OCI-LY7 (cell line): Measurements from ENCODE around the gene KRT37. TPM values are rescaled to one million over a fixed set of nuclear protein-coding genes. Genes with fewer than 3 reads are reported as not detected.

Source experiments
- BruUV-seq: library from RNA; stranded (reverse); fragments of 400-500 nt; replicated peaks from 2 replicates; lab custom pipeline; 2021; lab: Mats Ljungman, UMichigan
- CTCF ChIA-PET: fragments of 300-600 bp; sonication (Branson Sonifier 250); formaldehyde crosslinking; loops from one replicate; lab custom pipeline; 2022; ENCODE audit warnings: antibody characterized with exemption; ENCODE audit not compliant: unreplicated experiment; lab: Charles Lee
- POLR2A ChIA-PET: fragments of 300-600 bp; sonication (Branson Sonifier 250); formaldehyde crosslinking; loops from one replicate; lab custom pipeline; 2022; ENCODE audit warnings: antibody characterized with exemption; lab: Charles Lee
- DNase-seq: peaks from one replicate; pipeline ENCODE4 v3.0.0-alpha.2; 2015; ENCODE audit warnings: low spot score
- H2AFZ ChIP-seq: fragments of 200-600 bp; sonication (generic), shearing (Covaris generic); 2 replicates; pipeline ENCODE4 v1.6.1; 2014; ENCODE audit warnings: mild to moderate bottlenecking, antibody characterized with exemption, low read length, moderate library complexity
- H3K27ac ChIP-seq: fragments of 200-600 bp; sonication (generic); 2 replicates; pipeline ENCODE4 v1.5.1; 2014; ENCODE audit warnings: mixed run types, low read depth, mild to moderate bottlenecking, moderate library complexity, low read length, inconsistent platforms; ENCODE audit not compliant: poor library complexity, severe bottlenecking
- H3K36me3 ChIP-seq: fragments of 200-600 bp; sonication (generic); 2 replicates; pipeline ENCODE4 v1.6.1; 2014; ENCODE audit warnings: mild to moderate bottlenecking, antibody characterized with exemption, low read length, moderate library complexity, mixed read lengths; ENCODE audit not compliant: insufficient read depth
- H3K4me1 ChIP-seq: fragments of 200-600 bp; sonication (generic); 2 replicates; pipeline ENCODE4 v1.5.1; 2014; ENCODE audit warnings: mild to moderate bottlenecking, low read length; ENCODE audit not compliant: insufficient read depth, poor library complexity, severe bottlenecking
- H3K4me2 ChIP-seq: fragments of 200-600 bp; sonication (generic); 2 replicates; pipeline ENCODE4 v1.6.1; 2014; ENCODE audit warnings: mild to moderate bottlenecking, low read length
- H3K4me3 ChIP-seq: fragments of 200-600 bp; sonication (generic); 2 replicates; pipeline ENCODE4 v1.5.1; 2014; ENCODE audit warnings: mild to moderate bottlenecking, low read depth, low read length; ENCODE audit not compliant: poor library complexity, severe bottlenecking
- H3K79me2 ChIP-seq: fragments of 200-600 bp; sonication (generic); 2 replicates; pipeline ENCODE4 v1.6.1; 2016; ENCODE audit warnings: low read depth, mild to moderate bottlenecking, low read length, moderate library complexity, mixed read lengths; ENCODE audit not compliant: insufficient read depth
- H3K9me2 ChIP-seq: fragments of 200-600 bp; sonication (generic); 2 replicates; pipeline ENCODE4 v1.6.1; 2016; ENCODE audit warnings: mild to moderate bottlenecking, low read length, mixed read lengths; ENCODE audit not compliant: insufficient read depth
- H3K9me3 ChIP-seq: fragments of 200-600 bp; sonication (generic); 2 replicates; pipeline ENCODE4 v1.6.1; 2014; ENCODE audit warnings: mild to moderate bottlenecking, mixed run types, low read length, mixed read lengths
- H4K20me1 ChIP-seq: fragments of 200-600 bp; sonication (generic); 2 replicates; pipeline ENCODE4 v1.6.1; 2014; ENCODE audit warnings: mild to moderate bottlenecking, antibody characterized with exemption, low read length, moderate library complexity, mixed read lengths; ENCODE audit not compliant: insufficient read depth
- CTCF ChIP-seq: fragments of 200-600 bp; sonication (generic); conservative IDR thresholded peaks from 2 replicates; pipeline ENCODE4 v1.5.1; 2014; ENCODE audit warnings: mild to moderate bottlenecking, antibody characterized with exemption, low read length, moderate library complexity, mixed read lengths
- EZH2phosphoT487 ChIP-seq: fragments of 200-600 bp; sonication (generic); IDR thresholded peaks from 2 replicates; pipeline ENCODE4 v1.6.1; 2018; ENCODE audit warnings: low read depth, borderline replicate concordance, mild to moderate bottlenecking, mixed run types, antibody characterized with exemption, low read length, moderate library complexity, mixed read lengths
- intact Hi-C: fragments of 100-400 bp; cut with micrococcal nuclease; formaldehyde crosslinking; loops from one replicate; pipeline ENCODE4 v1.10.0; 2022; ENCODE audit not compliant: unreplicated experiment
- total RNA-seq, 2 experiments: library from RNA; depleted of rRNA in 1 of 2; stranded (reverse); fragments of >200 nt in 1 of 2; shearing (Covaris generic) in 1 of 2; gene quantifications; 2 replicates each; pipeline ENCODE4 v1.2.3, GENCODE V29; 2014 to 2022

The KRT37 gene
- total RNA-seq, 2 experiments from 2014 or later, result not detected

- no peak for DNase-seq
- POLR2A ChIA-PET, result no interaction called here
- Histone ChIP-seq H3K9me2 (no peaks in the 10 kb centered on the region), H3K4me2 (no peak overlapping the region), H3K4me1 (no peaks in the 10 kb centered on the region), H2AFZ (no peak overlapping the region), H4K20me1 (no peaks in the 10 kb centered on the region), H3K79me2 (no peaks in the 10 kb centered on the region), H3K27ac (no peak overlapping the region), H3K4me3 (no peak overlapping the region), H3K36me3 (no peaks in the 10 kb centered on the region), H3K9me3 (no peaks in the 10 kb centered on the region)
- intact Hi-C loops, result no loop called here
- CTCF ChIA-PET, result no interaction called here
- TF ChIP-seq EZH2phosphoT487, result no peak
- no peak for TF ChIP-seq CTCF
- BruUV-seq, result no TSS peak
Observed at GRCh38 chr17:41421617-41422016, 2.8 kb downstream of the KRT37 start.

- Histone ChIP-seq H3K36me3 (no peaks in the 10 kb centered on the region), H3K9me3 (no peaks in the 10 kb centered on the region), H3K4me2 (no peak overlapping the region), H3K27ac (no peak overlapping the region), H2AFZ (no peak overlapping the region), H3K79me2 (no peaks in the 10 kb centered on the region), H3K4me1 (no peaks in the 10 kb centered on the region), H3K9me2 (no peaks in the 10 kb centered on the region), H3K4me3 (no peak overlapping the region), H4K20me1 (no peaks in the 10 kb centered on the region)
- DNase-seq, result no peak
- POLR2A ChIA-PET, result no interaction called here
- CTCF ChIA-PET, result no interaction called here
- TF ChIP-seq EZH2phosphoT487 (no peak), CTCF (no peak)
- BruUV-seq, result no TSS peak
- intact Hi-C loops, result no loop called here
Observed at GRCh38 chr17:41421116-41421515, 3.3 kb downstream of the KRT37 start.

- H3K4me3 ChIP-seq, result no peak overlapping the region
- POLR2A ChIA-PET, result no interaction called here
- no TSS peak for BruUV-seq
- H3K79me2 ChIP-seq, result no peaks in the 10 kb centered on the region
- H3K4me1 ChIP-seq, result no peaks in the 10 kb centered on the region
- DNase-seq, result no peak
- H3K27ac ChIP-seq, result no peak overlapping the region
- H3K9me2 ChIP-seq, result no peaks in the 10 kb centered on the region
- no peak overlapping the region for H2AFZ ChIP-seq
- CTCF ChIA-PET, result no interaction called here
- no peak for TF ChIP-seq EZH2phosphoT487
- TF ChIP-seq CTCF, result no peak
- no peaks in the 10 kb centered on the region for H3K36me3 ChIP-seq
- no peak overlapping the region for H3K4me2 ChIP-seq
- no peaks in the 10 kb centered on the region for H4K20me1 ChIP-seq
- no peaks in the 10 kb centered on the region for H3K9me3 ChIP-seq
- intact Hi-C loops, result no loop called here
Observed at GRCh38 chr17:41420134-41420533, 4.3 kb downstream of the KRT37 start.
